Transverse colon (tissue), 4 donors: ENCODE measurements around the gene PKN1.

Source experiments
- EP300 ChIP-seq: sonication (generic); formaldehyde crosslinking; IDR thresholded peaks from one replicate; pipeline ENCODE4 v1.6.1; 2017; ENCODE audit warnings: antibody characterized with exemption, low read depth
- POLR2A ChIP-seq: fragments of 450-650 bp; IDR thresholded peaks from one replicate; pipeline ENCODE4 v1.6.1; 2016; ENCODE audit warnings: antibody characterized with exemption, mild to moderate bottlenecking, moderate library complexity
- POLR2AphosphoS5 ChIP-seq, 3 donors: sonication (generic); formaldehyde crosslinking; IDR thresholded peaks; one replicate each; pipeline ENCODE4 v1.6.1; 2016; ENCODE audit warnings: antibody characterized with exemption in 3 of 3
- TF ChIP-seq, protein P1 (sequence below), 5 experiments: fragments of 200-600 bp in 3 of 5; fragments of 450-650 bp in 2 of 5; sonication (generic) in 3 of 5; IDR thresholded peaks; 1 replicate in 2 of 5; 2 replicates in 3 of 5; pipeline ENCODE4 v1.5.1; 2016 to 2017; ENCODE audit warnings: antibody characterized with exemption in 5 of 5, inconsistent platforms in 3 of 5, mild to moderate bottlenecking in 2 of 5, moderate library complexity in 1 of 5

DNA sequence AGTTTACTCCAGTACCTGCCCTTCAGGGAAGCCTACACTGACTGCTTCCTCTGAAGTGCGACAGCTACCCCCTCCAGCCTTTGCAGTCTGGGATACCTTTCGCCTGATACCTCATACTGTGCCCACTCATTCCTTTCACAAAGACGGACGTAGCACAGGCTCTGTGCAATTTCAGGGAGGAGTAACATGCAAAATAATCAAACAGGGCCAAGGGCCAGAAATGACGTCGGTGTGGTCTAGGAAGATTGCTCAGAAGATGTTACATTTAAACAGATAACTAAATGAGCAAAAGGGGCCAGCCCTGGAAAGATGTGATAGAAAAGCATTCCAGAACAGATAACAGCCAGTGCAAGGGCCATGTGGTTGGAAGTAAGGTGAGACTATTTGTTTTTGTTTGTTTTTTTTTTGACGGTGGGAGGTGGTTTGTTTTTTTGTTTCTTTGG is 7.4 kb upstream of the PKN1 start:
- no peak for TF ChIP-seq POLR2AphosphoS5 (IDR thresholded peaks at IDR 0.05)
- TF ChIP-seq, protein P1, sequence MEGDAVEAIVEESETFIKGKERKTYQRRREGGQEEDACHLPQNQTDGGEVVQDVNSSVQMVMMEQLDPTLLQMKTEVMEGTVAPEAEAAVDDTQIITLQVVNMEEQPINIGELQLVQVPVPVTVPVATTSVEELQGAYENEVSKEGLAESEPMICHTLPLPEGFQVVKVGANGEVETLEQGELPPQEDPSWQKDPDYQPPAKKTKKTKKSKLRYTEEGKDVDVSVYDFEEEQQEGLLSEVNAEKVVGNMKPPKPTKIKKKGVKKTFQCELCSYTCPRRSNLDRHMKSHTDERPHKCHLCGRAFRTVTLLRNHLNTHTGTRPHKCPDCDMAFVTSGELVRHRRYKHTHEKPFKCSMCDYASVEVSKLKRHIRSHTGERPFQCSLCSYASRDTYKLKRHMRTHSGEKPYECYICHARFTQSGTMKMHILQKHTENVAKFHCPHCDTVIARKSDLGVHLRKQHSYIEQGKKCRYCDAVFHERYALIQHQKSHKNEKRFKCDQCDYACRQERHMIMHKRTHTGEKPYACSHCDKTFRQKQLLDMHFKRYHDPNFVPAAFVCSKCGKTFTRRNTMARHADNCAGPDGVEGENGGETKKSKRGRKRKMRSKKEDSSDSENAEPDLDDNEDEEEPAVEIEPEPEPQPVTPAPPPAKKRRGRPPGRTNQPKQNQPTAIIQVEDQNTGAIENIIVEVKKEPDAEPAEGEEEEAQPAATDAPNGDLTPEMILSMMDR (IDR thresholded peaks at IDR 0.05), result no peak
- no peak for TF ChIP-seq EP300
- no peak for TF ChIP-seq POLR2A
